Subcutaneous adipose tissue (tissue), 4 donors: Measurements from ENCODE around the gene LONP2. TPM values are rescaled to one million over a fixed set of nuclear protein-coding genes. Genes with fewer than 3 reads are reported as not detected.

Experiments
- total RNA-seq, 4 donors: library from RNA; depleted of rRNA; stranded (reverse); fragments of >200 nt; gene quantifications; one replicate each; pipeline ENCODE4 v1.1.0, GENCODE V29; 2016
- TF ChIP-seq, protein P1 (sequence below): fragments of 450-650 bp; IDR thresholded peaks from one replicate; pipeline ENCODE4 v1.5.1; 2016; ENCODE audit warnings: low read depth, mild to moderate bottlenecking, control low read depth, antibody characterized with exemption, moderate library complexity

Gene LONP2
- total RNA-seq, 4 donors from 2014 or later = 48.8 to 69.1 (median 55.1) TPM

DNA sequence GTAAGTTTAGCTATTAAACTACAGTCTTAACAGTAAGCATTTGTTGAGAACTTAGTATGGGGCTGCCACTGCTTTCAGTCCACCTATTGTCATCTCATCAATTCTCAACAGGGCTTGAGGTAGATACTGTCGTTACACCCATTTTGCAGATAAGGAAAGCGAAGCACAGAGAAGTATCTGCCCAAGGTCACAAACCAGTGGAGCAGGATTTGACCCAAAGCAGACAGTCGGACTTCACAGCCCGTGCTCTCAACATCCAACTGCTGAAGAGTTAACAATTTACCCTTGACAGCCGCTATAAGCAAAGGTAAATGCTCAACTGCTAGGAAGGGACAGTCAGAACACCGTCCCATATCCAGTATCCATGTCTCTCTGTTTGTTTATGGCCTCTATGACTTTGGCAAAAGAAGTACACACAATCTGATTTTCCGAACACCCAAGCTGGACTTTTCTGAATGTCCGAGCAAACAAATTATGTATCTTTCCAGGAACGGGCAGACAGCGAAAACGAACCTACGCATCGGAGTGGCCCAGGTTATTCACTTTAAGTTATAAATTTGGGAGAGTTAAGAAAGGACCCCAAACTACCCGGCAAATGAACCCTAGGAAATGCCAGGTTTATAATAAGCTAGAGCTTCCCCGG, 139.9 kb downstream of the LONP2 start:
- TF ChIP-seq, protein P1, sequence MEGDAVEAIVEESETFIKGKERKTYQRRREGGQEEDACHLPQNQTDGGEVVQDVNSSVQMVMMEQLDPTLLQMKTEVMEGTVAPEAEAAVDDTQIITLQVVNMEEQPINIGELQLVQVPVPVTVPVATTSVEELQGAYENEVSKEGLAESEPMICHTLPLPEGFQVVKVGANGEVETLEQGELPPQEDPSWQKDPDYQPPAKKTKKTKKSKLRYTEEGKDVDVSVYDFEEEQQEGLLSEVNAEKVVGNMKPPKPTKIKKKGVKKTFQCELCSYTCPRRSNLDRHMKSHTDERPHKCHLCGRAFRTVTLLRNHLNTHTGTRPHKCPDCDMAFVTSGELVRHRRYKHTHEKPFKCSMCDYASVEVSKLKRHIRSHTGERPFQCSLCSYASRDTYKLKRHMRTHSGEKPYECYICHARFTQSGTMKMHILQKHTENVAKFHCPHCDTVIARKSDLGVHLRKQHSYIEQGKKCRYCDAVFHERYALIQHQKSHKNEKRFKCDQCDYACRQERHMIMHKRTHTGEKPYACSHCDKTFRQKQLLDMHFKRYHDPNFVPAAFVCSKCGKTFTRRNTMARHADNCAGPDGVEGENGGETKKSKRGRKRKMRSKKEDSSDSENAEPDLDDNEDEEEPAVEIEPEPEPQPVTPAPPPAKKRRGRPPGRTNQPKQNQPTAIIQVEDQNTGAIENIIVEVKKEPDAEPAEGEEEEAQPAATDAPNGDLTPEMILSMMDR = no peak

DNA sequence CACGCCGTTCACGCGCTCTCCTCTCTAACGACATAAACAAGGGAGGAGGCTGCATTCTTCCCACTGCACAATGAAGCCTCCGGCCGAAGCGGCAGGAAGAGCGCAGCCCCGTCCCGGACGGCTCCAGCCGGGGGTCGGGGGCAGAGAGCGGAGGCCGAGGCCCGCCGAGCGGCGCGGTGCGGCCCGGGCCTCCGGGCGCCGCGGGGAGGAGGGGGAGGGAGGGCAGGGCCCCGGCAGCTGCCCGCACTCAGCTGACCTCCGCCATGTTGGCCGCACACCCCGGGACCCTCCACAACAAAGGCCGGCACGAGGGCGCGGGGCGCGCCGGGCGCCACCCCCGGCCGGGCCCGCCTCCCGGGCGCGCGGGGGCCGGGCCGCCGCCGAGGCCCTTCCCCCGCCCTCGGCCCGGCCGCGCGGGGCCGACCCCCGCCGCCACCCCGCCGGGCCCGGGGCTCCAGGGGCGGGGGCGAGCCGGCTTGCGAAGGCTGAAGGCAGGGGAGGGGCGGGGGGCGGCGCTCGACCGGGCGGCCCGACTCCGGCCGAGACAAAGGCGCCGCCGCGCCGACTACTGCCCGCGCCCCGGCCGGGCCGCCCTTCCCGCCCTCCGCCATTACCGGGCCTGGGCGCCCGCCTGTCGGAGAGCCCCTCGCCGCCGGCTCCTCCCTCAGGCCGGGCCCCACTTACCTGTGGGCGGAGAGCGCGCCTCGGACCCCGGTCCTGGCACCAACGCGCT, 140.6 kb downstream of the LONP2 start:
- TF ChIP-seq, protein P1 = no peak

DNA sequence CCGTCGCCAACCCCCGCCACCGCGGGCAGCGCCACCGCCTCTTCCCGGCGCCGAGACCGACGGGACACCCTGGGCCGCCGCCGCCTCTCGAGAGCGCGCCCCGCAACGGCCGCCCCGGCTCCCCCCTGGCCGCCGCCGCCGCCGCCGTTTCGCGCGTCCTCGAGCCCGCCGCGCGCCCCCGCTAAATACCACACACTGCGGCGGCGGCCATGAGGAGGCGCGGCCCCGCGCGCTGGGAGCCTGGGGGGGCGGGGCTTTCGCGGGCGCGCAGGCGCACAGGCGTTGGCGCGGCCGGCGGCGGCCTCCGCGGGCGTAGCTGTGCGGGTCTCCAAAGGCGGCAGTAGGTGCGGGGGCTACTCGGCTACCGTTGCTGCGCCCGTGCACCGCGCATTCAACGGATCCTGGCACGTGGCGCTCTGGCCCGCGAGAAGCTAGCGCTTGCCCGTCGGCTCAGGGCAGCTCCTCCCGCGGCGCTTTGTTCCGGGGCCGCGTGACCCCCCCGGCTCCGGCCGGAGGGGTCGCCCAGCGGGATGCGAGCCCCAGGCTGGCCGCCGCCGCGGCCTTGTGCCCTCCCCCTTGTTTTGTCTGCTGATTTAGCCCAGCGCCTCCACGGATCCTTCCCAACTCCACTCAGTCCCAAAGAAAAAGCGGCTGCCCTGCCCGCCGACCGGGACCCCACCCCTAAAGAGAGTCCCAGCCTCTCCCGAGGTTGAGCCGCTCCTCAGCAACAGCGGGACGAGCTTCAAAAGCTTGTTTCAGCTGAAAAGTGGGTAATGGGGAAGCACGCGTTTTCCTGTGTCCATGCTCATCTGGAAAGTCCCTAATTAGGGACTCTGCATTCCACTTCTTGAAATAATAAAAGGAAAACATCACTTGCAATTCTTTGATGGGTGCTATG, 141.4 kb downstream of the LONP2 start, which contains the start of gene SIAH1:
Gene SIAH1, minus strand, starts transcription at position 161 of the 898 bp plus-strand sequence. CDS start 22,985 bp downstream, outside the sequence.
- TF ChIP-seq, protein P1 = no peak

DNA sequence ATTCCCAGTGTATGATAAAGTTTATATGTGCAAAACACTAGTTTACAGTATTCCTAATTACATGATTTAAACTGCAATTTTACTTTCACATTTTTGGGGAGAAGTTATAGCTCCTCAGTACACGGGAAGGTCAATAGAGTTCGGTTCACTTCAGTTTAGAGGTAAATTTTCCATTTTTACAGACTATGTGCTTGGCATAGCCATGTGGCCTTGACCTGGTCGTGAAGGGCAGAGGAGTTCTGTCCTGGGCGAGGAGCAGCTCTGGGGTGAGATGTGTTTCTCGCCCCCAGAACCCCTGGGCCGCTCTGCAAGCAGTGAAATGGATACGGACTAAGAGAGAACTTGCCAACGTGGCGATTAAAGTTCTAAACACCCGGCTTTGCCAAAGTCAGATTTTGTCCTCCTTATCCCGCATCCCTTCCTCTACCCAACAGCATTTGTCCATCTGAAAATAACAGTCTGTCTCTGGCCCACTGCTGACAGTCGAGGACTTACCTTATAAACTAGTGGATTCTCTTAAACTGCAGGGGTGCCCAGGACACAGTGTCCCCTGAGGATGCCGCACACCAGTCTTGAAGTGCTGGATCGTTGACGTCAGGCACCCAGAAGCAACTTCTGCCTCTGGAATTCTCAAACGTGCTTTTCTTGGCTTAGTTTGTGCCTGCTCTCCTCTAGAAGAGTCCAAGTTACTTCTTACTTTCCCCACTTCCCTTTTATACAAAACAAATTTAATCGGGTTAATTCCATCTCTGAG, 142.6 kb downstream of the LONP2 start:
- TF ChIP-seq, protein P1 = no peak

DNA sequence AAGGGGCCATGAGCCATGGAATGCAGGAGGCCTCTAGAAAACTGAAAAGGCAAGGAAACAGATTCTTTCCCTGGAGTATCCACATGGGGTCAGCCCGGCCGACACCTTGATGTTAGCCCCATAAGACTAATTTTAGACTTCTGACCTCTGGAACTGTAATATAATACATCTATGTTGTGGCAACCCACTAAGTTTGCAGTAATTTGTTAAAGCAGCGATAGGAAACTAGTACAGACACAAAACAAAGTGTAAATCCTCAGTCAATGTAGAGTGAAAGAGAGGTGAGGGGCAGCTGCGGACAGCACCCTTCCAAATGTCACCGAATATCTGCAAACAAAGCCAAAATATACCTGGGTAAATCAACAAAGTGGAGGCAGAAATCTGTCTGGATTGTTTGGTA, 148.3 kb downstream of the LONP2 start:
- TF ChIP-seq, protein P1 = no peak

DNA sequence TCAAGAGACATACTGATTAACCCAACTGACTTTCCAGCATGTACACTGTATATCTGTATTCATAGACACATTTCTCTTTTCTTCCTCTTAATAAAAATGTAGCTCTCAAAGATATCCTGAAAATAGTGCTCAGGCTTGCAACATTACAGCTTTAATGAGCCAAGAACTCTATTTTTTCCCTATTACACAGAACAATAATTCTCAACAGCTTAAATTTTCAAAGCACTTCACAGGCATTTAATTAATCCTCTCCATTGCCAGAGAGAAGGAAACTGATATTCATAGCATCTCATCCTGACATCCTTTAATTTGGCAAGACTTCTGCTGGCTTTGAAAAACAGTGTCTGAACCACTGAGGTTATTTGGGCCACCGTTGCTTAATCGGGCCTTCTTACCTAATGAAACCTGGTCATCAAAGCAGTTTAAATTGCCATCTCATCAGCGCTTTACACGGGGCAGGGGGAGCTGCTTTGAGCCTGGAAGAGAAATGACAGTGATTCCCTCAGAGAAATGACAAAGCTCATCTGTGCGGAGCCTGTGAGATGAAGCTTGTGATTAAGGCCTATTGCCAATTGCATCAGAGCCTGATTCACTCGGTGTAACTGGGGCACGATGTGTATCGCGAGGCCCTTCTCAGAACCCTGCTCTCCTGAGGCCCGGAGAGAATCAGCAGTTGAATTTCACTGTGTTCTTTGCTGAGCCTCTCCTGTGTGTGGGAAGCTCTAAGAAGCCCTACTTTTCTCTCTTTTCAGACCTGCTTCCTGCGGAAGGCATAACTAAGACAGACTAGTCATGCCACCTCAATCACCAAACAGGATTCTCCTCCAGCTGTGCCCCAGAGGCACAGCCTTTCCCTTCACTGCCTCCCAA, 149.6 kb downstream of the LONP2 start:
- TF ChIP-seq, protein P1 = no peak
